Dendritic cell treated with granulocyte-macrophage colony-stimulating factor and Interleukin-4, amounts not matched to agents 40 ng/mL and 50 ng/mL, for 4 days (primary cell): ENCODE measurements around the gene GABRR2.
"Not testable (repeated sequence)": the region's sequence is repeated elsewhere in the genome, so short reads cannot be mapped to it uniquely, and the experiment has no call there.

Experiments used
- H3K27ac Mint-ChIP-seq: one replicate; pipeline ENCODE4 v1.8.0; 2022; ENCODE audit warnings: mild to moderate bottlenecking, mixed read lengths
- H3K27me3 Mint-ChIP-seq: one replicate; pipeline ENCODE4 v1.8.0; 2022; ENCODE audit warnings: mild to moderate bottlenecking, mixed read lengths
- H3K36me3 Mint-ChIP-seq: one replicate; pipeline ENCODE4 v1.8.0; 2022; ENCODE audit warnings: low read depth, mixed read lengths
- H3K4me1 Mint-ChIP-seq: one replicate; pipeline ENCODE4 v1.8.0; 2022; ENCODE audit warnings: low read depth, mixed read lengths
- H3K4me3 Mint-ChIP-seq: one replicate; pipeline ENCODE4 v1.8.0; 2022; ENCODE audit warnings: mild to moderate bottlenecking, moderate library complexity, mixed read lengths
- H3K9me3 Mint-ChIP-seq: one replicate; pipeline ENCODE4 v1.8.0; 2022; ENCODE audit warnings: mixed read lengths
- intact Hi-C: fragments of 100-400 bp; cut with micrococcal nuclease; formaldehyde crosslinking; loops from one replicate; pipeline ENCODE4 v1.15.0; 2022

The GABRR2 gene

GRCh38 chr6:89251170-89251569 is 63.9 kb downstream of the GABRR2 start:
- H3K4me1 Mint-ChIP-seq: peaks cover 19% of the 10 kb centered on the region
- H3K27ac Mint-ChIP-seq: no peak overlapping the region
- H3K36me3 Mint-ChIP-seq: no peaks in the 10 kb centered on the region
- H3K9me3 Mint-ChIP-seq: no peaks in the 10 kb centered on the region
- intact Hi-C loops: no loop called here
- H3K4me3 Mint-ChIP-seq: no peak overlapping the region
- no peaks in the 10 kb centered on the region for H3K27me3 Mint-ChIP-seq

GRCh38 chr6:89250239-89250638 is 64.9 kb downstream of the GABRR2 start:
- H3K27me3 Mint-ChIP-seq: no peaks in the 10 kb centered on the region
- no peaks in the 10 kb centered on the region for H3K36me3 Mint-ChIP-seq
- no peaks in the 10 kb centered on the region for H3K9me3 Mint-ChIP-seq
- H3K4me1 Mint-ChIP-seq: peaks cover 19% of the 10 kb centered on the region
- no peak overlapping the region for H3K27ac Mint-ChIP-seq
- intact Hi-C loops: no loop called here
- H3K4me3 Mint-ChIP-seq: no peak overlapping the region

GRCh38 chr6:89244241-89244985 is 70.7 kb downstream of the GABRR2 start:
- H3K9me3 Mint-ChIP-seq: no peaks in the 10 kb centered on the region
- intact Hi-C loops: loop anchor here (5.0 kb wide), 1 partner anchor 122 kb away; no protein-coding TSS in a partner anchor
- no peaks in the 10 kb centered on the region for H3K27me3 Mint-ChIP-seq
- H3K27ac Mint-ChIP-seq: no peak overlapping the region
- H3K4me3 Mint-ChIP-seq: no peak overlapping the region
- H3K4me1 Mint-ChIP-seq: peaks cover 12% of the 10 kb centered on the region
- H3K36me3 Mint-ChIP-seq: no peaks in the 10 kb centered on the region

- Mint-ChIP-seq H3K9me3 (no peaks in the 10 kb centered on the region), H3K36me3 (no peaks in the 10 kb centered on the region), H3K27ac (no peak overlapping the region), H3K27me3 (no peaks in the 10 kb centered on the region), H3K4me1 (peaks cover 15% of the 10 kb centered on the region), H3K4me3 (no peak overlapping the region)
- intact Hi-C loops: loop anchor here (5.0 kb wide), 1 partner anchor 121 kb away; no protein-coding TSS in a partner anchor
These were observed 71.8 kb downstream of the GABRR2 start for GRCh38 chr6:89243331-89243629.

- Mint-ChIP-seq H3K27me3 (no peaks in the 10 kb centered on the region), H3K27ac (no peak overlapping the region), H3K36me3 (no peaks in the 10 kb centered on the region), H3K4me1 (peaks cover 15% of the 10 kb centered on the region), H3K9me3 (no peaks in the 10 kb centered on the region), H3K4me3 (no peak overlapping the region)
- intact Hi-C loops: loop anchor here (1.0 to 5.0 kb wide), 2 partner anchors 120 to 260 kb away; no protein-coding TSS in a partner anchor
These were observed 72.3 kb downstream of the GABRR2 start for GRCh38 chr6:89242574-89243330.

GRCh38 chr6:89239338-89239737 is 75.8 kb downstream of the GABRR2 start:
- Mint-ChIP-seq H3K27me3 (no peaks in the 10 kb centered on the region), H3K9me3 (no peaks in the 10 kb centered on the region), H3K4me3 (no peak overlapping the region), H3K4me1 (peaks cover 15% of the 10 kb centered on the region), H3K27ac (no peak overlapping the region), H3K36me3 (no peaks in the 10 kb centered on the region)
- intact Hi-C loops: no loop called here

GRCh38 chr6:89237158-89237557 is 77.9 kb downstream of the GABRR2 start:
- Mint-ChIP-seq H3K9me3 (peaks cover 2% of the 10 kb centered on the region), H3K4me1 (peaks cover 14% of the 10 kb centered on the region), H3K4me3 (no peak overlapping the region)

GRCh38 chr6:89233605-89234004 is 81.5 kb downstream of the GABRR2 start:
- Mint-ChIP-seq H3K9me3 (peaks cover 14% of the 10 kb centered on the region), H3K4me3 (peak overlapping the region; percentile 72)

More at GRCh38 chr6:89237158-89237557, 77.9 kb downstream of the GABRR2 start:
- H3K36me3 Mint-ChIP-seq: no peaks in the 10 kb centered on the region
- H3K27ac Mint-ChIP-seq: no peak overlapping the region
- no peaks in the 10 kb centered on the region for H3K27me3 Mint-ChIP-seq
- intact Hi-C loops: no loop called here

GRCh38 chr6:89222712-89223039 is 92.4 kb downstream of the GABRR2 start:
- Mint-ChIP-seq H3K27ac (no peak overlapping the region), H3K27me3 (no peaks in the 10 kb centered on the region), H3K36me3 (no peaks in the 10 kb centered on the region), H3K4me1 (peaks cover 2% of the 10 kb centered on the region), H3K4me3 (no peak overlapping the region), H3K9me3 (no peaks in the 10 kb centered on the region)
- intact Hi-C loops: no loop called here

More at GRCh38 chr6:89233605-89234004, 81.5 kb downstream of the GABRR2 start:
- H3K4me1 Mint-ChIP-seq, intact Hi-C loops, H3K27me3 Mint-ChIP-seq, H3K36me3 Mint-ChIP-seq: not testable (repeated sequence)
- H3K27ac Mint-ChIP-seq: peak overlapping the region; percentile 54

GRCh38 chr6:89221971-89222711 is 93.0 kb downstream of the GABRR2 start:
- no peak overlapping the region for H3K4me3 Mint-ChIP-seq
- no peak overlapping the region for H3K27ac Mint-ChIP-seq
- H3K36me3 Mint-ChIP-seq: no peaks in the 10 kb centered on the region
- intact Hi-C loops: no loop called here
- no peaks in the 10 kb centered on the region for H3K27me3 Mint-ChIP-seq
- peaks cover 7% of the 10 kb centered on the region for H3K4me1 Mint-ChIP-seq
- H3K9me3 Mint-ChIP-seq: no peaks in the 10 kb centered on the region

- H3K9me3 Mint-ChIP-seq: no peaks in the 10 kb centered on the region
- no peak overlapping the region for H3K4me3 Mint-ChIP-seq
- no peaks in the 10 kb centered on the region for H3K36me3 Mint-ChIP-seq
- no peak overlapping the region for H3K27ac Mint-ChIP-seq
- peaks cover 11% of the 10 kb centered on the region for H3K4me1 Mint-ChIP-seq
- intact Hi-C loops: no loop called here
- H3K27me3 Mint-ChIP-seq: no peaks in the 10 kb centered on the region
These were observed 94.0 kb downstream of the GABRR2 start for GRCh38 chr6:89221129-89221528.

GRCh38 chr6:89217299-89217910 is 97.7 kb downstream of the GABRR2 start, which contains the start of gene GABRR1:
TSS of gene GABRR1 (minus strand) at chr6:89217358. CDS start at chr6:89217322, 36 bp downstream.
- no peaks in the 10 kb centered on the region for H3K9me3 Mint-ChIP-seq
- H3K27me3 Mint-ChIP-seq: no peaks in the 10 kb centered on the region
- H3K4me1 Mint-ChIP-seq: peaks cover 25% of the 10 kb centered on the region
- H3K4me3 Mint-ChIP-seq: no peak within 1 kb of the TSS
- intact Hi-C loops: no loop called here
- no peaks in the 10 kb centered on the region for H3K36me3 Mint-ChIP-seq
- H3K27ac Mint-ChIP-seq: no peak within 1 kb of the TSS

- H3K4me1 Mint-ChIP-seq: peaks cover 25% of the 10 kb centered on the region
- H3K36me3 Mint-ChIP-seq: no peaks in the 10 kb centered on the region
- no peak overlapping the region for H3K4me3 Mint-ChIP-seq
- intact Hi-C loops: no loop called here
- no peak overlapping the region for H3K27ac Mint-ChIP-seq
- no peaks in the 10 kb centered on the region for H3K27me3 Mint-ChIP-seq
- H3K9me3 Mint-ChIP-seq: no peaks in the 10 kb centered on the region
These were observed 98.7 kb downstream of the GABRR2 start for GRCh38 chr6:89216411-89216810.

- Mint-ChIP-seq H3K36me3 (no peaks in the 10 kb centered on the region), H3K4me3 (no peak overlapping the region), H3K9me3 (no peaks in the 10 kb centered on the region), H3K4me1 (peaks cover 25% of the 10 kb centered on the region), H3K27me3 (no peaks in the 10 kb centered on the region), H3K27ac (no peak overlapping the region)
- intact Hi-C loops: no loop called here
These were observed 99.7 kb downstream of the GABRR2 start for GRCh38 chr6:89215391-89215790.
